Sigmoid colon (tissue), 7 donors: ENCODE results near the gene TBC1D8. TPM values are rescaled to one million over a fixed set of nuclear protein-coding genes. Genes with fewer than 3 reads are reported as not detected.

Experiments used
- DNase-seq: peaks from one replicate; pipeline ENCODE4 v3.0.0-alpha.2; 2019
- H3K27ac ChIP-seq, 4 donors: fragments of 200-600 bp; sonication (generic); one replicate each; pipeline ENCODE4 v1.5.1; 2016 to 2019; ENCODE audit warnings: mild to moderate bottlenecking in 1 of 4
- H3K27me3 ChIP-seq, 3 donors: fragments of 200-600 bp; sonication (generic); one replicate each; pipeline ENCODE4 v1.5.1; 2019; ENCODE audit warnings: mild to moderate bottlenecking in 1 of 3
- H3K36me3 ChIP-seq, 4 donors: fragments of 200-600 bp; sonication (generic); one replicate each; pipeline ENCODE4 v1.5.1; 2016 to 2019
- H3K4me1 ChIP-seq, 4 donors: fragments of 200-600 bp; sonication (generic); one replicate each; pipeline ENCODE4 v1.5.1; 2017 to 2019
- H3K4me3 ChIP-seq, 4 donors: fragments of 200-600 bp; sonication (generic); one replicate each; pipeline ENCODE4 v1.5.1; 2017 to 2019; ENCODE audit warnings: mild to moderate bottlenecking in 2 of 4, moderate library complexity in 1 of 4
- H3K9me3 ChIP-seq, 4 donors: fragments of 200-600 bp in 3 of 4; sonication (generic) in 3 of 4; one replicate each; pipeline versions ENCODE4 v1.5.1 to v1.6.1; 2013 to 2019
- CTCF ChIP-seq, 4 experiments: fragments of 450-650 bp in 3 of 4; fragments of 200-600 bp in 1 of 4; IDR thresholded peaks; one replicate each; pipeline ENCODE4 v1.5.1; 2016 to 2019; ENCODE audit warnings: antibody characterized with exemption in 4 of 4, mild to moderate bottlenecking in 3 of 4, moderate library complexity in 2 of 4
- EP300 ChIP-seq, 4 donors: sonication (generic); formaldehyde crosslinking; IDR thresholded peaks; one replicate each; pipeline ENCODE4 v1.6.1; 2017; ENCODE audit warnings: antibody characterized with exemption in 4 of 4
- POLR2A ChIP-seq, 2 donors: fragments of 450-650 bp; IDR thresholded peaks; one replicate each; pipeline ENCODE4 v1.6.1; 2016; ENCODE audit warnings: antibody characterized with exemption in 2 of 2, mild to moderate bottlenecking in 2 of 2, moderate library complexity in 2 of 2
- POLR2AphosphoS5 ChIP-seq, 4 donors: sonication (generic); formaldehyde crosslinking; IDR thresholded peaks; one replicate each; pipeline ENCODE4 v1.6.1; 2017; ENCODE audit warnings: antibody characterized with exemption in 4 of 4
- WGBS, 2 donors: extraction: QIAGEN DNeasy Blood & Tissue Kit; methylation state at CpG; one replicate each; pipeline ENCODE4 v1.1.7; 2013; 5-methylcytosine and 5-hydroxymethylcytosine counted together
- intact Hi-C: fragments of 100-400 bp; cut with DNase I; formaldehyde crosslinking; loops from one replicate; pipeline ENCODE4 v1.15.1; 2023
- polyA plus RNA-seq, 3 donors: library from polyadenylated mRNA; stranded (reverse); fragments of 200-250 nt; gene quantifications; one replicate each; pipeline ENCODE4 v1.2.3, GENCODE V29; 2013
- total RNA-seq, 4 donors: library from RNA; depleted of rRNA; stranded (reverse); fragments of >200 nt; gene quantifications; one replicate each; pipeline ENCODE4 v1.1.0, GENCODE V29; 2016
- donor health status: healthy with polysubstance abuse.
- donor health status: Bipolar disorder and iron deficiency.
- donor health status: healthy.

TBC1D8 gene
- total and polyA plus RNA-seq, 7 donors = 3.0 to 24.1 (median 15.7) TPM

- intact Hi-C loops = no loop called here
- H3K27me3 ChIP-seq = no peaks in the 10 kb centered on the region
- TF ChIP-seq POLR2A (IDR thresholded peaks at IDR 0.05) (no peak), EP300 (IDR thresholded peaks at IDR 0.05) (no peak), POLR2AphosphoS5 (IDR thresholded peaks at IDR 0.05) (no peak), CTCF (IDR thresholded peaks at IDR 0.05) (no peak)
- no peak overlapping the region for H3K27ac ChIP-seq
- no peaks in the 10 kb centered on the region for H3K9me3 ChIP-seq
- DNase-seq = no peak
- no peak overlapping the region for H3K4me3 ChIP-seq
- peaks cover 0 to 55% (median 49%) of the 10 kb centered on the region in 4 donors for H3K4me1 ChIP-seq
- WGBS, 2 donors = 95 to 96% methylated on average over 4 of the region's 4 CpGs
- no peaks in the 10 kb centered on the region for H3K36me3 ChIP-seq
Measured at GRCh38 chr2:101115664-101116063, 35.5 kb downstream of the TBC1D8 start.

- no peaks in the 10 kb centered on the region for H3K36me3 ChIP-seq
- no peak overlapping the region for H3K27ac ChIP-seq
- H3K27me3 ChIP-seq = no peaks in the 10 kb centered on the region
- 19 to 47% methylated on average over 6 of the region's 6 CpGs for WGBS, 2 donors
- DNase-seq = no peak
- H3K4me1 ChIP-seq = peaks cover 0 to 54% (median 48%) of the 10 kb centered on the region in 4 donors
- TF ChIP-seq EP300 (IDR thresholded peaks at IDR 0.05) = no peak
- TF ChIP-seq POLR2AphosphoS5 (IDR thresholded peaks at IDR 0.05) = no peak
- no peak for TF ChIP-seq POLR2A (IDR thresholded peaks at IDR 0.05)
- no peak for TF ChIP-seq CTCF (IDR thresholded peaks at IDR 0.05)
- no peak overlapping the region for H3K4me3 ChIP-seq
- no peaks in the 10 kb centered on the region for H3K9me3 ChIP-seq
- intact Hi-C loops = loop anchor here (5.0 kb wide), 1 partner anchor 37 kb away; the partner anchor contains the start of gene TBC1D8
Measured at GRCh38 chr2:101114815-101115214, 36.4 kb downstream of the TBC1D8 start.

- Histone ChIP-seq H3K4me3 (no peak overlapping the region), H3K4me1 (peaks cover 0 to 54% (median 48%) of the 10 kb centered on the region in 4 donors), H3K36me3 (no peaks in the 10 kb centered on the region), H3K9me3 (no peaks in the 10 kb centered on the region), H3K27ac (peak overlapping the region in 1 of 4 donors; percentile 59), H3K27me3 (no peaks in the 10 kb centered on the region)
- WGBS, 2 donors = 15 to 62% methylated on average over 5 of the region's 5 CpGs
- intact Hi-C loops = loop anchor here (5.0 kb wide), 1 partner anchor 38 kb away; the partner anchor contains the start of gene TBC1D8
- no peak for DNase-seq
- TF ChIP-seq POLR2AphosphoS5 (IDR thresholded peaks at IDR 0.05) (no peak), CTCF (IDR thresholded peaks at IDR 0.05) (no peak), POLR2A (IDR thresholded peaks at IDR 0.05) (no peak), EP300 (IDR thresholded peaks at IDR 0.05) (no peak)
Measured at GRCh38 chr2:101114268-101114783, 36.9 kb downstream of the TBC1D8 start.

- intact Hi-C loops = loop anchor here (5.0 kb wide), 1 partner anchor 39 kb away; the partner anchor contains the start of gene TBC1D8
- no peak overlapping the region for H3K4me3 ChIP-seq
- WGBS, 2 donors = 7 to 44% methylated on average over 10 of the region's 10 CpGs
Measured at GRCh38 chr2:101113441-101114267, 37.5 kb downstream of the TBC1D8 start.

GRCh38 chr2:101112772-101113157 is 38.4 kb downstream of the TBC1D8 start:
- H3K4me3 ChIP-seq = no peak overlapping the region
- H3K27ac ChIP-seq = peak overlapping the region in 1 of 4 donors; percentile 59
- no peaks in the 10 kb centered on the region for H3K36me3 ChIP-seq
- intact Hi-C loops = loop anchor here (5.0 kb wide), 1 partner anchor 40 kb away; the partner anchor contains the start of gene TBC1D8
- H3K27me3 ChIP-seq = no peaks in the 10 kb centered on the region
- H3K4me1 ChIP-seq = peaks cover 0 to 54% (median 45%) of the 10 kb centered on the region in 4 donors
- DNase-seq = no peak
- 65 to 73% methylated on average over 6 of the region's 6 CpGs for WGBS, 2 donors
- TF ChIP-seq EP300 (IDR thresholded peaks at IDR 0.05) (no peak), POLR2A (IDR thresholded peaks at IDR 0.05) (no peak), POLR2AphosphoS5 (IDR thresholded peaks at IDR 0.05) (no peak), CTCF (IDR thresholded peaks at IDR 0.05) (no peak)
- H3K9me3 ChIP-seq = no peaks in the 10 kb centered on the region

More at GRCh38 chr2:101113441-101114267, 37.5 kb downstream of the TBC1D8 start:
- peak overlapping the region in 3 of 4 donors; percentile 15 to 59 (median 48) for H3K27ac ChIP-seq
- peaks cover 0 to 54% (median 45%) of the 10 kb centered on the region in 4 donors for H3K4me1 ChIP-seq
- DNase-seq = no peak
- no peaks in the 10 kb centered on the region for H3K36me3 ChIP-seq
- H3K27me3 ChIP-seq = no peaks in the 10 kb centered on the region
- no peaks in the 10 kb centered on the region for H3K9me3 ChIP-seq
- TF ChIP-seq POLR2A (IDR thresholded peaks at IDR 0.05) (no peak), POLR2AphosphoS5 (IDR thresholded peaks at IDR 0.05) (peak in 1 of 4 donors; percentile 56), EP300 (IDR thresholded peaks at IDR 0.05) (no peak)
